ENCODE results near the gene SLC49A4. TPM values are rescaled to one million over a fixed set of nuclear protein-coding genes. Genes with fewer than 3 reads are reported as not detected.
A peak's percentile ranks its signal among the peaks of the same experiment; 100 is the strongest.

Gene SLC49A4
- total RNA-seq, 1 donor from 2014 or later = 13.2 TPM

- peak; percentile 60 for DNase-seq
Measured at GRCh38 chr3:122858373-122858772, 63.5 kb downstream of the SLC49A4 start.

DNA sequence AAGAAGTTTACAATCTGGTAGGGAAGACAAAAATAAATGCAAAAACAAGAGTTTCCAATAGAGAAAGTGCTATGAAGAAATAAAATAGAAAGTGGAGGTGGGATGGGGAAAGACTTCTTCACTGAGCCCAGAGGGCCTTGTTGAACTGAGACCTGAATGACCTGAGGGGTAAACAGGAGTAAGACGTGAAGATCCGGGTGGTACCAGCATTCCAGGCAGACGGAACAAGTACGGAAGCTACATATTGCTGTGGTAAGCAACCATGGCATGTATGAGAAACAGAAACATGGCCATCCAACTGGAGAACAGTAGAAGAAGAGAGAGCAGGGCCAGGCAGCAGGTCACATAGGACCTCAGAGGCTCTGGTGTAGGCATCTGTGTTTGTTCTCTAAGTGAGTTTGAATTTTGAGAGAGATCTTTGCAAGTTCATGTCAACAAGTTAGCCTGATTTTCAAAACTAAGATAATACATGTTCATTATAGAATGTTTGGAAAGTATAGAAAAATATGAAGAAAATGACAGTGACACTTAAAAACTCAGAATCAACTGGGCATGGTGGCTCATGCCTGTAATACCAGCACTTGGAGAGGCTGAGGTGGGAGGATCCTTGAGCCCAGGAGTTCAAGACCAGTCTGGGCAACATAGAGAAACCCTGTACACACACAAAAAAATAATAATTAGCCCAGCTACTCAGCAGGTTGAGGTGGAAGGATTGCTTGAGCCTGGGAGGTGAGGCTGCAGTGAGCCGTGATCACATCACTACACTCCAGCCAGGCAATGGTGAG is 64.3 kb downstream of the SLC49A4 start:
- DNase-seq = no peak

DNA sequence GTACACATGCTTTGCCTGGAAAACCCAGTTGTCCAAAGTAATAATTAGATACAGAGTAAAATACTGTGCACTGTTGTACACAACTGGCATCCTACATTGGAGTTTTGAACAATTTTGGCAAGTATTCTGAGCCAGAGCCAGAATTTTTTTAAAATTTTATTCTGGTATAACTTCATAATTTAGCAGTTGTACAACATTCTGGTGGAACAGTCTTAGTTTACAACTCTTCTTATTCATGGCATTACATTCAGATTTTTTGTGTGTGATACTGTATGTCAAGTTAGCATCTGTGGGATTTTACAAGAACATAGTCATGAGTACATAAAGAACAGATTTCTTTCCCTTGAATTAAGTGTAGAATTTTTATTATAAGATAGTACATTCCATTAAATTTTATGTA is 67.5 kb downstream of the SLC49A4 start:
- no peak for DNase-seq

DNA sequence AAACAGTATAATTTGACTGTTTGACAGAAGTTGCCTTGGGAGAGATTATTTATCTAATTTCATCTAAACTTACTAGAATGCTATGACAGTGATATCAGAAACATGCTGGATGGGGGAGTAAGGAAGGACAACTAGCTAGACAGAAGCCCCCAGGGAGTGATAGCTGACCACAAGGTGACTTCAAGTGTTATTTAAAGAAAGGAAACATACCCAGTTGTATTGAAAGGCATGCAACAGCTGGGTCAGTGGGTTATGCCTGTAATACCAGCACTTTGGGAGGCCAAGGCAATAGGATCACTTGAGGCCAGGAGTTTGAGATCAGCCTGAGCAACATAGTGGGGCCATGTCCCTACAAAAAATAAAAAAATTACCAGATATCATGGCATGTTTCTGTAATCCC is 69.6 kb downstream of the SLC49A4 start:
- no peak for DNase-seq

GRCh38 chr3:122868322-122868721 is 73.5 kb downstream of the SLC49A4 start:
- no peak for DNase-seq

GRCh38 chr3:122873741-122874515 is 79.1 kb downstream of the SLC49A4 start:
- peak; percentile 3 for DNase-seq

GRCh38 chr3:122875547-122876127 is 80.8 kb downstream of the SLC49A4 start:
- DNase-seq = no peak

DNA sequence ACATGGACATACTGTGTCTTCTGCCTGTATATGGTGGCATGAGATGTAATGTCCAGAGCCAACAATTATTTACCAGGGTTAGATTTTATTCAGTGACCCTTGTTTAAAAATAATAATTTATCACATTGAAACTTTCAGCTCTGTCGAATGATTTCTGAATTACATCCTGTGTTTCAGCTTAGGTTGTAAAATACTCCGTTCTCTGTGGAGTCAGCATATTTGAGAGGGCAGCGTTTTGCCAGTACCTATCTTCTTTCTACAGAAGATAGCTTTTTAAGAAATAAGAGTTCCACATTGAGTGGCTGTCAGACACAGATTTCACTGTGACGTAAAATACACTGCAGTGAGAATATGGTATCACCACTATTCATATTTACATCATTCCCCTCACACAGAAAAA is 85.3 kb downstream of the SLC49A4 start:
- DNase-seq = no peak

- DNase-seq = no peak
Measured at GRCh38 chr3:122880624-122881023, 85.8 kb downstream of the SLC49A4 start.

GRCh38 chr3:122882361-122882947 is 87.6 kb downstream of the SLC49A4 start:
- no peak for DNase-seq

GRCh38 chr3:122886251-122886650 is 91.4 kb downstream of the SLC49A4 start:
- DNase-seq = no peak

- no peak for DNase-seq
Measured at GRCh38 chr3:122886946-122887345, 92.1 kb downstream of the SLC49A4 start.

DNA sequence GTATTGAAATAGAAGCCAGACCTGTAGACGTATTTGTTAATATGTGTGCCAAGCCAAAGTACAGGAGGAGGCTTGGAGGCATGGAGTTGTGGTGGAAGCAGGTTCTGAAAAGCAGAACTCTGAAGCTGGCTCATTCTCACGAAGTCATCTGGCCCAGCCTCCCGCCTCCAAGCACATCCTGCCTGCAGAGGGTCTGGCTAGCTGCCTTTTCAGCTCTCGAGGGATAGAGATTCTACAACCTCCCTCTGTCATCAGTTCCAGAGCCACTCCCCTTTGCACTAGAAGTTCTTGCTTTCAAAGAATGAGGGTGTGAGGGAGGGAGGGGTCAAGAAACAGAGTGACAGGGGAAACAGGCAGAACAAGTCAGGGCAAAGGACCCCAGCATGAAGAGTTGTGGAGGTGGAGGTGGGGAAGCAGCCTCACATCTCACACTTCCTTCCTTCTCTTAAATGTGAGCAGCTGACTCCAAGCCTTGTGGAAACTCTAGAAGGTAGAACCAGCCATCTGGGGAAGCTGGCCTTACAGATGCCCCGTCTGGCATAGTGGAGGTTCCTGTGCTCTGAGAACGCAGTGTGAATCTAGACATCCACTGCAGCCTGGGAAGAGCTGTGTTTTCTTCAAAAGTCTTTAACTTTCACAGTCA is 95.3 kb downstream of the SLC49A4 start:
- peak; percentile 96 for DNase-seq

GRCh38 chr3:122890720-122891220 is 95.9 kb downstream of the SLC49A4 start:
- DNase-seq = no peak

DNA sequence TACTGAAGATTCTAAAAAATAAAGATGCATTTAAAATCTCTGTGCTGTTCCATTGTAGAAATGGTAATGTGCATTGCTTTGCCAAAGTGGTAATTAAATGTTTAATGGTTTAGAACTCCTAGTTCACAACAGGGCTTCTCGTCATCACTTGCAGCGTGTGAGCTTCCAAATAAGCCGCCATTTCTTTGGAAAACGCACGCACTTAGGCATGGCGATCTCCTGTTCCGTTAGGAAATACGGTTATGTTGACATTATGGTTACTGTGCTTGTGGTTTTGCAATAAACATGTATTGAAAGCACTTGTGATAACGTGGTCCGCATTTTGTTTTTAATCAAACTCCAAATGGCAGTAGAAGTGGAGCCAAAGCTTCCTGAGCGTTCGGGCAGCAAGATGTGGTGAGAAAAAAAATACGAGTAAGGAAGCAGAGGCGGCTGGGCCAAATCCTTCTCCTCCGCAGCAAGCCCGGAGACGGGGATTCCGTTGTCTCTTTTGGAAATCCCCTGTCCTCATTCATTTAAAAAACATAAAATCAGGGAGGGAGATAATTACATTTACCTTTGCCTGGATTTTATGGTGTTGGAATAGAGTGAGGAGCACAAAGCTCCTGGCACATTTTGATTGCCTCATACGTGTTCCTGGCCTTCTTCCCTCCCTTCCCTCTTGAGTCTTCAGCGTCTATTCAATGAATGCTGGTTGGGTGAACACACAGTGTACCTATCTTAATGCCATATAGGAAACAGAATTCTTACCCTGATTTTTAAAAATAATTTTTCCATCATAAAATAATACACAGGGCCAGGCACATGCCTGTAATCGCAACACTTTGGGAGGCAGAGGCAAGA is 97.5 kb downstream of the SLC49A4 start:
- no peak for DNase-seq

- DNase-seq = no peak
Measured at GRCh38 chr3:122893282-122893681, 98.4 kb downstream of the SLC49A4 start.

GRCh38 chr3:122893754-122894668 is 99.1 kb downstream of the SLC49A4 start:
- no peak for DNase-seq

DNA sequence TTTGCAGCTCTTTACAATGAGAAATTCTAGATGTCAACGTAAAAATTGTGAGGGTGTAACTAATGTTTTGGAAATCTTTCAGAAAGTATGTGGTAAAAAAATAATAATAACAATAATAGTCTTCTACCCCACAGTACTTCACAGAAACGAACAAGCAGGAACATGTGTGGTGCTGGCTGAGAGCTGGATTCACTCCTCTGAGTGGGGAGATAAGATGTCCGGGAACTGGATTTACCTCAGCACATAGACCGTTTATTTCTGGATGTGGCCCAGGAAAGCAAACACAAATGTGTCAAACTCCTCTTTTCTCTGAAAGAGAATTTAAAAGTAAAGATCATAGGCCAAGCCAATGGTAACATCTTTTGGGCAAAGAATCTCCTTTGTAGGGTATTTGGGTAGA is 103.4 kb downstream of the SLC49A4 start:
- DNase-seq = no peak

DNA sequence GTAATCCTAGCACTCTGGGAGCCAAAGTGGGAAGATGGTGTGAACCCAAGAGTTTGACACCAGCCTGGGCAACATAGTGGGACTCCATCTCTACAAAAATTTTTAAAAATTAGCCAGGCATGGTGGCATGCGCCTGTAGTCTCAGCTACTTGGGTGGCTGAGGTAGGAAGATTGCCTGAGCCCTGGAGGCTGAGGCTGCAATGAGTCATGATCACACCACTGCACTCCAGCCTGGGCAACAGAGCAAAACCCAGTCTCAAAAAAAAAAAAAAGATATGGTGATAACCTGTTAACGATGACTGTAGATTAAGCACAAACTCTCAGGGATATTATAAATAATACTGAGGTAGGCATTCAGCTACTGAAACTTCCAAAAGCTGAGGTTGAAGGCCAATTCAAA is 107.5 kb downstream of the SLC49A4 start:
- no peak for DNase-seq

- no peak for DNase-seq
Measured at GRCh38 chr3:122903171-122903570, 108.3 kb downstream of the SLC49A4 start.
